ENCODE measurements around the gene UBE3D. TPM values are rescaled to one million over a fixed set of nuclear protein-coding genes. Genes with fewer than 3 reads are reported as not detected.

The UBE3D gene
- total and polyA plus RNA-seq, 4 experiments from 2014 or later, result 4.3 to 7.3 (median 6.0) TPM

DNA sequence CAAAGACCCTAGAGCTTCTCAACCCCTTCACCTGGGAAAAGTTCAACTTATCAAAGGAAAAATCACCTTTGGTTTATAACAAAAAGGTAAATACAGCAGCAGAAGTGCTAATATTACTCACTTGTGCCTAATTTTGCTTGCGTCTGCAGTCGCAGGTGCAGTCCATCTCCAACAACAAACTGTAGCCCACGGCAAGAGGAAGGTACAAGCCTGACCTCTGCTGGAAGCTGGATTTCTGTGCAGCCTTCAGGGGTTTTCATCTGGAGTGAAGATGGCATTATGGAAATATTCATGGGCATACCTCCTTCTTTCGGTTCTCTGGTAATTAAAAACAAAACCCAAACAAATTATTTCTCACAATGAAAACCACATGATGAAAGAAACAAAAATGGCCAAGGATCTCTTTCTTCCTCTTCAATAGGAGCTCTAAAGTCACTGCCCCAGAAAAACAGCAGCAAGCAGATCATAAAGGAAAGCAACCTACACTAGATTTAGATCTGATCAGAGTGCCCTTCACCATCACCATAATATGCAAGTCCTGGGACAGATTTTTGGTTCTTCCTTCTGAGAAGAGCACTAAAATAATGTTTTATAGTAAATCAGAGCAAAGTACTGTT lies 7.8 kb downstream of the UBE3D start:
- Histone ChIP-seq H3K27ac (ENCODE audit: low read depth, low read length) (no peak overlapping the region), H3K4me3 (ENCODE audit: low read length in 2 of 2) (no peak overlapping the region), H3K27me3 (ENCODE audit: insufficient read depth, low read length) (no peaks in the 10 kb centered on the region), H3K36me3 (ENCODE audit: insufficient read depth, low read length) (no peaks in the 10 kb centered on the region), H3K4me1 (ENCODE audit: insufficient read depth, low read length) (no peaks in the 10 kb centered on the region), H3K9me3 (ENCODE audit: control insufficient read depth in 1 of 2, low read length in 2 of 2) (no peaks in the 10 kb centered on the region)
- H3K9me3 Mint-ChIP-seq, result no peaks in the 10 kb centered on the region
- ChIA-PET POLR2A (ENCODE audit: partially characterized antibody) (no interaction called here), CTCF (ENCODE audit: partially characterized antibody) (interaction anchor here (1.0 to 8.4 kb wide), 10 partner anchors 8 to 846 kb away, joined by 3 to 146 read pairs (median 4); partner anchors contain the start of genes DOP1A and UBE3D)
- intact Hi-C loops (cut with micrococcal nuclease), result no loop called here
- peak in 2 of 5 donors; percentile 18 for DNase-seq
- no peak overlapping the region for H3K4me3 Mint-ChIP-seq
- H3K4me1 Mint-ChIP-seq, result peaks cover 0 to 14% (median 6%) of the 10 kb centered on the region in 4 donors
- peak overlapping the region in 1 of 7 donors; percentile 19 for H3K27ac Mint-ChIP-seq
- H3K36me3 Mint-ChIP-seq, result peaks cover 22 to 29% of the 10 kb centered on the region in 2 donors
- no peaks in the 10 kb centered on the region for H3K27me3 Mint-ChIP-seq

DNA sequence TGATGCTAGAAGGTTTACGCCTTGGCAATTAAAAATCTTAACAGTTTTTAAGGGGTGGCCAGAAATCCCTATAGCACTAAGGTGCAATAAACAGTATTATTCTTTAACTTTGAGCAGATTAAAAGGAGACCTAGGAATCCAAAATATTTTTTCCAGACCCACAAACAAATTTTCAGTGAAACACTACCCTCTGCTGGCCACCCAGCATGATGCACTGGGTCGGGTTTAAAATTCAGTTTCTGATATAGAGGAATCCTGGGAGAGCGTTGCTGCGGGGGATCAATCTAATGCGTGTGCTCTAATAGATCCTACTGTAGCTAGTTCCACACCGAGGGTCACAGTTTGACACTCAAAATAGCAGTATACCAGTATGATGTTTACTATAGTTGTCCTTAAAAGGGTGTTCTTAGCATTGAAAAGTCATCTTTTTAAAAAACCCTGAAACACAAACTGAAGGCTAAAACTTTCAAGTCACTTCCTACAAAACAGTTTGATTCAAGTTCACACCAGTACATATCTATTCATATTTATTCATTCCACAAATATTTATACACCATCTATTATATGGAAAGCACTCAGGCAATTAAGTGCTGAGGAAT lies 10.2 kb downstream of the UBE3D start:
- peak; percentile 38 to 45 (median 41) for DNase-seq
- Histone ChIP-seq H3K27ac (ENCODE audit: low read depth, low read length) (no peak overlapping the region), H3K9me3 (ENCODE audit: control insufficient read depth in 1 of 2, low read length in 2 of 2) (no peaks in the 10 kb centered on the region), H3K27me3 (ENCODE audit: insufficient read depth, low read length) (no peaks in the 10 kb centered on the region), H3K36me3 (ENCODE audit: insufficient read depth, low read length) (no peaks in the 10 kb centered on the region), H3K4me3 (ENCODE audit: low read length in 2 of 2) (no peak overlapping the region), H3K4me1 (ENCODE audit: insufficient read depth, low read length) (no peaks in the 10 kb centered on the region)
- Mint-ChIP-seq H3K4me3 (no peak overlapping the region), H3K4me1 (peaks cover 0 to 11% (median 5%) of the 10 kb centered on the region in 4 donors), H3K9me3 (no peaks in the 10 kb centered on the region), H3K36me3 (peaks cover 36 to 40% of the 10 kb centered on the region in 2 donors), H3K27ac (no peak overlapping the region), H3K27me3 (no peaks in the 10 kb centered on the region)
- intact Hi-C loops (cut with micrococcal nuclease), result loop anchor here (1.0 kb wide), 2 partner anchors 785 to 803 kb away; no protein-coding TSS in a partner anchor
- ChIA-PET POLR2A (ENCODE audit: partially characterized antibody) (no interaction called here), CTCF (ENCODE audit: partially characterized antibody) (interaction anchor here (0.9 to 8.4 kb wide), 7 partner anchors 11 to 807 kb away, joined by 3 to 146 read pairs (median 4); partner anchors contain the start of genes DOP1A and UBE3D)

DNA sequence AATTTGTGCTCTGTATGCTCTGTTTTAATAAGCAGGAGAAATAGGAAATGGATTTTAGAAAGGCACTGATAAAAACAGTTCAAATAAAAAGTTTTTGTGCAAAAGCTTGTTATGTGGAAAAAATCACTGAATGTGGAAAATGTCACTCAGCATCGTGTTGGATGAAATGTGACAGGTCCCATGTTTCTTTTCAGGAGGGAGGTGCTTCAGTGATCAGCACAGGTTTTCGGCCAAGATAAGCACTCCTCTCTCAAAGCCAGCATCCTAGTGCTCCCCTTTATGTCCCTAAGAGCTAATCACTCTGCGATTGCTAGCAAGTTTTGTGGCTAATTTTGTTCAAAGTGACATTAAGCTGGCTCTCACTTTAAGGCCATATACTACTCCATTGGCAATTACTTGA lies 12.0 kb downstream of the UBE3D start:
- Mint-ChIP-seq H3K4me3 (no peak overlapping the region), H3K4me1 (peaks cover 0 to 9% (median 2%) of the 10 kb centered on the region in 4 donors), H3K27me3 (no peaks in the 10 kb centered on the region), H3K9me3 (no peaks in the 10 kb centered on the region), H3K27ac (no peak overlapping the region), H3K36me3 (peaks cover 36 to 40% of the 10 kb centered on the region in 2 donors)
- H3K27me3 ChIP-seq (ENCODE audit: insufficient read depth, low read length), result no peaks in the 10 kb centered on the region
- CTCF ChIA-PET (ENCODE audit: partially characterized antibody), result interaction anchor here (1.1 to 8.4 kb wide), 8 partner anchors 12 to 805 kb away, joined by 3 to 146 read pairs (median 4); partner anchors contain the start of genes DOP1A and UBE3D
- no peak for DNase-seq
- intact Hi-C loops (cut with micrococcal nuclease), result no loop called here
- POLR2A ChIA-PET (ENCODE audit: partially characterized antibody), result interaction anchor here (1.0 kb wide), 1 partner anchor 13 kb away, joined by 3 read pairs; the partner anchor contains the start of gene DOP1A
- H3K4me1 ChIP-seq (ENCODE audit: insufficient read depth, low read length), result no peaks in the 10 kb centered on the region
- H3K27ac ChIP-seq (ENCODE audit: low read depth, low read length), result no peak overlapping the region
- H3K9me3 ChIP-seq (ENCODE audit: control insufficient read depth in 1 of 2, low read length in 2 of 2), result no peaks in the 10 kb centered on the region
- H3K4me3 ChIP-seq (ENCODE audit: low read length in 2 of 2), result no peak overlapping the region
- no peaks in the 10 kb centered on the region for H3K36me3 ChIP-seq (ENCODE audit: insufficient read depth, low read length)

DNA sequence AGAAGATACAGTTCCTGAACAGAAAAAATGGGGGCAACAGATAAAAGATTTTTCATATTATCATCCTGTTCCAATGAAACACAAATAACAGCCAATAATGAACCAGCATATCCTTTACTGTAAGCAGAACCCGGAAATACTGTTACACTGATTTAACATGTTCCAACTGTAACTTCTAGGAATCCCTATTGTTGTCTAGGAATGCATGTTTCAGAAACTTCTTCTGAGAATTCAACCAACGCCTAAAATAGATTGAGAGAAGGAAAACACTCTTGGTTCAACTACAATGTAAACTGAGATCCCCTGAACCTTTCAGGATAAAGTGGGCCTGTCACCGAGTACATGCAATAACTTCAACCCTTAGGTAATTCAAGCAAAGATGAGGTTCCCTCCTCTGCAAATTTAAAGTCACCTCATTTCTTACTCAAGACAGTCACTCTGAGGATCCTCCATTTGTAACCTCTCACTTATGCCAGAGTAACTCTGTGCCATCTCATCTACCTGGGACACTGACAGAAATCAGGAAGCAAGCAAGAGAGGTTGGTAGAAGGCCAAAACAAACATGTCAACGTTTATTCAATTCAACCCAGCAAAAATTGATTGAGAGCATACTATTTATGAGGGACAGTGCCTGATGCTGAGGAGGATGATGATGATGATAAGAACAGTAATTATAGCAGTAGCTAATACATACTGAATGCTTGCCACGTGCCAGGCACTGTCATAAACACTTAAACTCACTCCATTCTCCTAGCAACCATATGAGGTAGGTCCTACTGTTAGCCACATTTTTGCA lies 14.1 kb downstream of the UBE3D start:
- peaks cover 31% of the 10 kb centered on the region in 2 donors for H3K36me3 Mint-ChIP-seq
- Histone ChIP-seq H3K4me3 (ENCODE audit: low read length in 2 of 2) (no peak overlapping the region), H3K27ac (ENCODE audit: low read depth, low read length) (no peak overlapping the region), H3K9me3 (ENCODE audit: control insufficient read depth in 1 of 2, low read length in 2 of 2) (no peaks in the 10 kb centered on the region), H3K27me3 (ENCODE audit: insufficient read depth, low read length) (no peaks in the 10 kb centered on the region), H3K4me1 (ENCODE audit: insufficient read depth, low read length) (no peaks in the 10 kb centered on the region), H3K36me3 (ENCODE audit: insufficient read depth, low read length) (no peaks in the 10 kb centered on the region)
- peaks cover 0 to 5% (median under 1%) of the 10 kb centered on the region in 4 donors for H3K4me1 Mint-ChIP-seq
- ChIA-PET POLR2A (ENCODE audit: partially characterized antibody) (no interaction called here), CTCF (ENCODE audit: partially characterized antibody) (interaction anchor here (8.4 kb wide), 1 partner anchor 15 kb away, joined by 146 read pairs; the partner anchor contains the start of genes DOP1A and UBE3D)
- H3K4me3 Mint-ChIP-seq, result no peak overlapping the region
- H3K9me3 Mint-ChIP-seq, result peaks cover 0 to 2% (median 0%) of the 10 kb centered on the region in 8 donors
- H3K27ac Mint-ChIP-seq, result peak overlapping the region in 2 of 7 donors; percentile 10 to 41
- DNase-seq, result no peak
- intact Hi-C loops (cut with micrococcal nuclease), result no loop called here
- no peaks in the 10 kb centered on the region for H3K27me3 Mint-ChIP-seq

DNA sequence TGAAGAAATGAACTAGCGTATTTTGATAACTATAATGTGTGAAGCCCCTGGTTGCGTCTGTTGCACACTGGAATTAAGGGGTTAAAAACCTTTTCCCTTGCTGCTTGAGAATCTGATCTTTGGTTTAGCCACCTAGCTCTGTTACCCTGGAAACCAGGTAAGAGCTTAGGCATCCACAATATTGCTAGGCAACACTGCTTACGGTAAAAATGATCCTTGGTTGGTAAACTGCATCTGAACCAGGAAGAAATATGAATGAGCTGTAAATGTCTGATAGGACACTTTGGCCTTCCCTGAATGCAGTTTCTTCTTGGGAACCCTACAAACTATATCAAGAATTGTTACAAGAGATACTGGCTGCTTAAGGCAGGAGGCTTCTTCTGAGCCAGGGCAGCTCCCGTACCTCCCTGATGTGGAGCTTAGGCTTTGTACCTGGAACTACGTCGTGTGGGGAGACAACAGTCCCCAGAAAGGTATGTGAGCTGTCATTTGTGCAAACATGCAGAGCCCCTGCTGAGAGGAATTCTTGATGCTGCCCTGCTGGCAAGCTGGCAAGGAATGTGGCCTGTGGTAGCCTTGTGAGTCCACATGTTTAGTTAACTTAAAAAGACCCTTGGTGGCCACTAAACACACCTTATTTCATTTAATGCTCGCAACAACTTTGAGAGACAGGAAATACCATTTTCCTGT lies 18.4 kb downstream of the UBE3D start:
- Mint-ChIP-seq H3K27me3 (no peaks in the 10 kb centered on the region), H3K9me3 (peaks cover 0 to 2% (median 0%) of the 10 kb centered on the region in 8 donors), H3K4me3 (no peak overlapping the region), H3K27ac (no peak overlapping the region), H3K4me1 (no peaks in the 10 kb centered on the region), H3K36me3 (peaks cover 12 to 17% of the 10 kb centered on the region in 2 donors)
- intact Hi-C loops (cut with micrococcal nuclease), result no loop called here
- ChIA-PET POLR2A (ENCODE audit: partially characterized antibody) (no interaction called here), CTCF (ENCODE audit: partially characterized antibody) (interaction anchor here (1.0 to 2.3 kb wide), 3 partner anchors 10 to 775 kb away, joined by 3 to 20 read pairs (median 4); partner anchors contain the start of genes DOP1A and UBE3D)
- H3K4me3 ChIP-seq (ENCODE audit: low read length in 2 of 2), result no peak overlapping the region
- no peak overlapping the region for H3K27ac ChIP-seq (ENCODE audit: low read depth, low read length)
- no peaks in the 10 kb centered on the region for H3K27me3 ChIP-seq (ENCODE audit: insufficient read depth, low read length)
- H3K4me1 ChIP-seq (ENCODE audit: insufficient read depth, low read length), result no peaks in the 10 kb centered on the region
- no peaks in the 10 kb centered on the region for H3K36me3 ChIP-seq (ENCODE audit: insufficient read depth, low read length)
- no peaks in the 10 kb centered on the region for H3K9me3 ChIP-seq (ENCODE audit: control insufficient read depth in 1 of 2, low read length in 2 of 2)
- DNase-seq, result no peak

DNA sequence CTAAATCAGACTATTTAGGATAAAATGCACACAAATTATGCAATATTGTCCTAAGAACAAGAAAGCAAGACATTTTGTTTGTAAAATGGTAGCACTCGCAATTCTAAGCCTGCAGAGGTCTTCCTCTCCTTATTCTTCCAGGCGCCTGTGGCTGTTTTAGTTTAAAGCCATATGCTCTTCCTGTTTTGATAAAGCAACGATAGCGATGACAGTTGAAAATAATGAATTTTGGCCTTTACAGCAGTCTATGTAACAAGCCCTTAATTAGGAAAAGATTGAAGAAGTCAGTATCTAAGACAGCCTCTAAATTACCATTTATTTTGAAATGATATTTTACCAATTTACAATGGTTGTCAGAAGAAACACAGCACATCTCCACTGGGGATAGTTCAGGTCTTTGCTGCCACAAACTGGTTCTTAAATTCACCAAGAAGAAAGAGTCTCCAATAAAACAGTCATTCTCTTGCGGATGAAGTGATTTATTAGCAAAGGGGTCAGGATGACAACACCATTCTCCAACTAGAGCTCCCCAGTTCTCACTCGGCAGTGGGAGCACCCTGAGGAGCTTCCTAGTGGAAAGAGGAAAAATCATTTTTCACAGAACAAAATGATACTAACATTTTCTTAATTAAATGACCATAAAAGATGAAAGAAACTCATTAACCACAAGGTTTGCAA lies 21.4 kb downstream of the UBE3D start:
- H3K27ac ChIP-seq (ENCODE audit: low read depth, low read length), result no peak overlapping the region
- no peaks in the 10 kb centered on the region for H3K4me1 ChIP-seq (ENCODE audit: insufficient read depth, low read length)
- no peak overlapping the region for H3K27ac Mint-ChIP-seq
- intact Hi-C loops (cut with micrococcal nuclease), result no loop called here
- ChIA-PET POLR2A (ENCODE audit: partially characterized antibody) (no interaction called here), CTCF (ENCODE audit: partially characterized antibody) (no interaction called here)
- H3K36me3 ChIP-seq (ENCODE audit: insufficient read depth, low read length), result no peaks in the 10 kb centered on the region
- no peaks in the 10 kb centered on the region for H3K9me3 ChIP-seq (ENCODE audit: control insufficient read depth in 1 of 2, low read length in 2 of 2)
- H3K4me1 Mint-ChIP-seq, result no peaks in the 10 kb centered on the region
- H3K4me3 ChIP-seq (ENCODE audit: low read length in 2 of 2), result no peak overlapping the region
- H3K27me3 ChIP-seq (ENCODE audit: insufficient read depth, low read length), result no peaks in the 10 kb centered on the region
- H3K4me3 Mint-ChIP-seq, result no peak overlapping the region
- H3K36me3 Mint-ChIP-seq, result peaks cover 4 to 13% of the 10 kb centered on the region in 2 donors
- H3K9me3 Mint-ChIP-seq, result peaks cover 0 to 2% (median 0%) of the 10 kb centered on the region in 8 donors
- H3K27me3 Mint-ChIP-seq, result no peaks in the 10 kb centered on the region
- no peak for DNase-seq

All from CD4-positive, alpha-beta memory T cell (primary cell).